HFF-Myc (cell line): Measurements from ENCODE around the gene TXNDC8.

Experiments
- DNase-seq: peaks from one replicate; pipeline ENCODE4 v3.0.0-alpha.2; 2011; ENCODE audit warnings: low read depth; ENCODE audit errors: extremely low read depth
- H3K4me3 ChIP-seq: replicated peaks from 2 replicates; pipeline ENCODE4 v1.5.1; 2011; ENCODE audit warnings: low read depth, mild to moderate bottlenecking, control low read depth, low read length
- TF ChIP-seq, protein P1 (sequence below): IDR thresholded peaks from 2 replicates; pipeline ENCODE4 v1.5.1; 2012; ENCODE audit warnings: mild to moderate bottlenecking, low read depth, low read length, control low read depth; ENCODE audit errors: missing control alignments

TXNDC8 gene

DNA sequence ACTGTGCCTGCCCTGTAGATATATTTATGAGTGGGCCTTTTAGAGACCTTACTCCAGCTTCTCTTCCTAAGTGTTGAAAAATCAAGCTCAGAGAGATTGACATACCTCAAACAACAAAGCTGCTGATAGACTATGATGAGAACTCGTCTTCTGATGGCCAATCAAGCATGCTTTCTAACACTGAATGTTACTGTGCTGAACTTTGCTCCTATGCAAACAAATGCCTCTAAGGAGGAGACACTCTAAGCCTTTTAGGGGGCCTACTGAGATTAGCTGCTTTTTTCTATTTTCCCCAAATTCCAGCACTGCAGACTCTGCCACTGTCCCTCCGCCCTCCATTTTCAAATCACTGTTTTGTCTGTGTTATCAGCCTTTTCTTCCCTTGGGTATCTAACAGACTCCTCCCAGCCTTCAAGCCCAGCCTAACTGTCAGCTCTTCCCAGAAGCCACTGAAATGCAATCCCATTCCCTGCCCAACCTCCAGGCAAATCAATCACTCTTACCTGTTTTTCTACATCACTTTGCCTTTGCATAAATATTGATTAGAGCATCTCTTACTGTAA is 39.5 kb downstream of the TXNDC8 start:
- TF ChIP-seq, protein P1, sequence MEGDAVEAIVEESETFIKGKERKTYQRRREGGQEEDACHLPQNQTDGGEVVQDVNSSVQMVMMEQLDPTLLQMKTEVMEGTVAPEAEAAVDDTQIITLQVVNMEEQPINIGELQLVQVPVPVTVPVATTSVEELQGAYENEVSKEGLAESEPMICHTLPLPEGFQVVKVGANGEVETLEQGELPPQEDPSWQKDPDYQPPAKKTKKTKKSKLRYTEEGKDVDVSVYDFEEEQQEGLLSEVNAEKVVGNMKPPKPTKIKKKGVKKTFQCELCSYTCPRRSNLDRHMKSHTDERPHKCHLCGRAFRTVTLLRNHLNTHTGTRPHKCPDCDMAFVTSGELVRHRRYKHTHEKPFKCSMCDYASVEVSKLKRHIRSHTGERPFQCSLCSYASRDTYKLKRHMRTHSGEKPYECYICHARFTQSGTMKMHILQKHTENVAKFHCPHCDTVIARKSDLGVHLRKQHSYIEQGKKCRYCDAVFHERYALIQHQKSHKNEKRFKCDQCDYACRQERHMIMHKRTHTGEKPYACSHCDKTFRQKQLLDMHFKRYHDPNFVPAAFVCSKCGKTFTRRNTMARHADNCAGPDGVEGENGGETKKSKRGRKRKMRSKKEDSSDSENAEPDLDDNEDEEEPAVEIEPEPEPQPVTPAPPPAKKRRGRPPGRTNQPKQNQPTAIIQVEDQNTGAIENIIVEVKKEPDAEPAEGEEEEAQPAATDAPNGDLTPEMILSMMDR: no peak
- no peak overlapping the region for H3K4me3 ChIP-seq
- DNase-seq: no peak

DNA sequence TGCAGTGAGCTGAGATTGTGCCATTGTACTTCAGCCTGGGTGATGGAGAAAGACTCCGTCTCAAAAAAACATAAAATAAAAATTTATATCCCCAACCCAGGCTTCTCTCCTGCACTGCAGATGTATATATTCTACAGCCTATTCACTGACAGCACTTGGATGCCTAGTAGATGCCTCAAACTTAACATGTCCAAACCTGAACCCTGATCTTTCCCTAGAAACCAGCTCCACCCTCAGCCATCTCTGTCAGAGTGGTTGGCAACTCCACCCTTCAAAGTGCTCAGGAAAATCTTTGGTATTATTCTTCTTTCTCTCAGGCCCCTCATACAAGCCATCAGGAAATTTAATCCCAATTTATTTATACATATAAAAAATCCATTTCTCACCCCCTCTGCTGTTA is 44.4 kb downstream of the TXNDC8 start:
- DNase-seq: no peak
- TF ChIP-seq, protein P1: no peak
- no peak overlapping the region for H3K4me3 ChIP-seq

DNA sequence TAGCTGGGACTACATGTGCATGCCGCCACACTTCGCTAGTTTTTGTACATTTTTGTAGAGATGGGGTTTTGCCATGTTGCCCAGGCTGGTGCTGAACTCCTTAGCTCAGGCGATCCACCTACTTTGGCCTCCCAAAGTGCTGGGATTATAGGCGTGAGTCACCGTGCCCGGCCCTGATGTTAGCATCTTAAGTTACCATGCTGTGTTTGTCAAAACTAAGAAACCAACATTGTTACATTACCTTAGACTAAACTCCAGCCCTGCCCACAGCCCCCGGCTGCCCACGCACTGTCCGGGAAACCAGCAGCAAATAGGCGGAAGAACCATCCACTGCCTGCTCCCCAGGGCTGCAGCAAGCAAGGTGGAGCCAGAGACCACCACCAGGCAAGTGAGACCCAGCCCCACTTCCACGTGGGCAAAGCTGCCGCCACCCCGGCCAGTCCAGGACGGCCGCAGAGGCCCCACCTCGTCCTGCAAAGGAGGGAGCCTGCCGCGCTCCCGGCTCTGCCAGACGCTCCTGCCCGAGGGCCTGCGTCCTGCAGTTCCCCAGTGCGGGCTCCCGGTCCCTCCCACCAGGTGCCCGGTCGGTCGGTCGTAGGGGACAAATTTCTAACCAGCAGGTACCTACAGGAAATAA is 45.6 kb downstream of the TXNDC8 start:
- DNase-seq: no peak
- H3K4me3 ChIP-seq: no peak overlapping the region
- TF ChIP-seq, protein P1: no peak

DNA sequence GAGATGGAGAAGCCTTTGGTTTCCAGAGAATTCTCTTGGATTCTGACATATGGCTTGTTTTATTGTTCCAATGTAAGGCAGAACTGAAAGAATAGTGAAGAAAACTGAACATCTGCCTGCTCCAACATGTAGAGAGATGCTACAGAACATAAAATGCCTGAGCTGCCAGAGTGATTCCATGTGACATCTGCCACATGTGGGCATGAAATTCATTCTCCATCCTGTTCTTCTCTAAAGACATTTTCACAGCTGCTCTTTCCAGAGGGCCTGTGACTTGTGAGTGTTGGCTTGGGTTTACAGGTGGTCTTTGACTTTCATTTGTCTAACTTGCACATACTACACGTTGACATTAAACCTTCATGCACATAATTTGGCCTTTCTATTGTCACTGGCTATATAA is 47.7 kb downstream of the TXNDC8 start:
- TF ChIP-seq, protein P1: no peak
- no peak overlapping the region for H3K4me3 ChIP-seq
- DNase-seq: no peak

DNA sequence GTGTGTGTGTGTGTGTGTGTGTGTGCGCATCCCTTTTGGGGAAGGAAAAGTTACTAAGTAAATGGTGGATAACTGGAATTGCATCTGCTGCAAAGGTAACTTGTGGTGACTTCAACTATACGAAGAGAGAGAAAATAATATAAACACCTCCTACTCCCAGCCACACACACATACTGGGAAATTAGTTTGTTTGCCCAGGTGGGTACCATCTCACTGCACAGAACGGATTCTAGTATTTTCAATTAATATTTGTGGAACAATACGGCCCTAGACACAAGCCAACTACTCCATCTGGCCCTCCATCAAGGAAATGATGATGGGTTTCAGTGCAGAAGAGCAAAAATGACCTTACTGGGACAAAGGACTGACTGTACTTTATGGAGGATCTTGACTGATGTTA is 49.2 kb downstream of the TXNDC8 start:
- DNase-seq: no peak
- TF ChIP-seq, protein P1: no peak
- no peak overlapping the region for H3K4me3 ChIP-seq

DNA sequence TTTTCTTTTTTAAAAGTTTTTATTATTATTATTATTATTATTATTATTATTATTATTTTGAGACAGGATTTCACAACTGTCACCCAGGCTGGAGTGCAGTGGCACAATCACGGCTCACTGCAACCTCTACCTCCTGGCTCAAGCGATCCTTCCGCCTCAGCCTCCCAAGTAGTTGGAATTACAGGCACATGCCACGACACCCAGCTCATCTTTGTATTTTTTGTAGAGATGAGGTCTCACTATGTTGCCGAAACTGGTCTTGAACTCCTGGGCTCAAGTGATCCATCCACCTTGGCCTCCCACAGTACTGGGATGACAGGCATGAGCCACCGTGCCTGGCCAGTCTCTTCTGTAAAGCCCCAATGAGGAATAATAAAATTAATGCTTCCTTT is 50.4 kb downstream of the TXNDC8 start:
- DNase-seq: no peak
- no peak overlapping the region for H3K4me3 ChIP-seq
- TF ChIP-seq, protein P1: no peak
